Measurements from ENCODE around the gene VSTM2L.

VSTM2L gene

DNA sequence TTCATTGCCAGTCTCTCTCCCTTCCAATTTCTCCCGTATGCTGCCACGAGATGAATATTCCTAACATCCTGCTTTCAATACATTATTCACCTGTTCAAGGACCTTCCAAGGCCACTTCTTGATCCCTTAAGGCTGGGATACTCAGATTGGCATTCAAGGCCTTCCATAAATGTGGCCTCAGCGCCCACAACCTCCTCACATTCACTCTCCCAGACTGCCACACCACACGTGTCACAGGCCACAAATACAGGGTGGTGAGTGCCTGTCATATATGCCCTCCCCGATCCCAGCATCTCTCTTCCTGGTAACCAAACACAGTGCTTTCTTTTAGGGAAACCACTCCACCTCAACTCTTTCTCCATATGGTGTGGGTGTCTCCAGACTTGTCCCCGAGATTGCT lies 74.9 kb downstream of the VSTM2L start:
- no peak overlapping the region for H3K4me3 ChIP-seq (ENCODE audit: low read depth, low read length)
- no peak for DNase-seq (ENCODE audit: low read depth)
- TF ChIP-seq, protein P1, sequence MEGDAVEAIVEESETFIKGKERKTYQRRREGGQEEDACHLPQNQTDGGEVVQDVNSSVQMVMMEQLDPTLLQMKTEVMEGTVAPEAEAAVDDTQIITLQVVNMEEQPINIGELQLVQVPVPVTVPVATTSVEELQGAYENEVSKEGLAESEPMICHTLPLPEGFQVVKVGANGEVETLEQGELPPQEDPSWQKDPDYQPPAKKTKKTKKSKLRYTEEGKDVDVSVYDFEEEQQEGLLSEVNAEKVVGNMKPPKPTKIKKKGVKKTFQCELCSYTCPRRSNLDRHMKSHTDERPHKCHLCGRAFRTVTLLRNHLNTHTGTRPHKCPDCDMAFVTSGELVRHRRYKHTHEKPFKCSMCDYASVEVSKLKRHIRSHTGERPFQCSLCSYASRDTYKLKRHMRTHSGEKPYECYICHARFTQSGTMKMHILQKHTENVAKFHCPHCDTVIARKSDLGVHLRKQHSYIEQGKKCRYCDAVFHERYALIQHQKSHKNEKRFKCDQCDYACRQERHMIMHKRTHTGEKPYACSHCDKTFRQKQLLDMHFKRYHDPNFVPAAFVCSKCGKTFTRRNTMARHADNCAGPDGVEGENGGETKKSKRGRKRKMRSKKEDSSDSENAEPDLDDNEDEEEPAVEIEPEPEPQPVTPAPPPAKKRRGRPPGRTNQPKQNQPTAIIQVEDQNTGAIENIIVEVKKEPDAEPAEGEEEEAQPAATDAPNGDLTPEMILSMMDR (conservative IDR thresholded peaks at IDR 0.05; ENCODE audit: low read depth, low read length): no peak

DNA sequence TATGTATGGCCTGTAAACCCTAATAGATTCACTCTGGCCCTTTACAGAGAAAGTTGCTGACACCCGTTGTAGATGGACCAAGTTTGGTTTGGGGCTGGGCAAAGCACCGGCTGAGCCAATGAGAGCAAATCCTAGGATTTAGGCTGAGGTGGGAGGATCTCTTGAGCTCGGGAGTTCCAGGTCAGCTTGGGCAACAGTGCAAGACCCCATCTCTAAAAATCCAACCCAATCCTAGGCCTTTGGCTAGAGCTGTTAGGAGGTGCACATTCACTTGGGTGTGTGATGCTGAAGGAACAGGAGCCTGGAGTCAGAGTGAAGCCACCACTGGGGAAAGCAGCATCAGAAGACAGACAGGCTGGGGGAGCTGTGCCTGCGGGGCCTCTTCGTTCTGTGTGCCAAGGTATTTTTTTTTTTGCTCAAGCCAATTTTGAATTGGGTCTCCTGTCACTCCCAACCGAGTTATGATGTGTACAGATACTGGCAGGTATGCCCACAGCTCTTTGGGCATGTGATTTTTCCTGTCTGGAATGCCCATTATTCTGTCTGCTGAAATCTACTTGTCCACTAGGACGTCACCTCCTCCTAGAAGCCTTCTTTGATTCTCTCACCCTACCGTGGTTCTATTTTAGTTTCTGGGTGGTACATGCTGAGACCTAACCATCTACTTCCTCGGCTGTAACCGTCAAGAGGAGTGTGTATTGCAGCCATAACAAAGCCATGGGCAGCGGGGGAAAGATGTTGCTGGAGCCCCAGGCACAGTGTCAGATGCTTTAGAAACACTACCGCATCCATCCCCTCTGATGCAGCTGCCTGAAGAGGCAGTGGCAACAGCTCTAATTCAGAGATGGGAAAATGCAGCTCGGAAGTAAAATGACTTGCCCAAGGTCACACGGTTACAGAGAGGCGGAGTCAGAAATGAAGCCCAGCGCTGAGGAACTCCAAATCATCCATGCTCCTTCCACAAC lies 76.4 kb downstream of the VSTM2L start:
- DNase-seq (ENCODE audit: low read depth): no peak
- H3K4me3 ChIP-seq (ENCODE audit: low read depth, low read length): no peak overlapping the region
- TF ChIP-seq, protein P1 (conservative IDR thresholded peaks at IDR 0.05; ENCODE audit: low read depth, low read length): no peak

DNA sequence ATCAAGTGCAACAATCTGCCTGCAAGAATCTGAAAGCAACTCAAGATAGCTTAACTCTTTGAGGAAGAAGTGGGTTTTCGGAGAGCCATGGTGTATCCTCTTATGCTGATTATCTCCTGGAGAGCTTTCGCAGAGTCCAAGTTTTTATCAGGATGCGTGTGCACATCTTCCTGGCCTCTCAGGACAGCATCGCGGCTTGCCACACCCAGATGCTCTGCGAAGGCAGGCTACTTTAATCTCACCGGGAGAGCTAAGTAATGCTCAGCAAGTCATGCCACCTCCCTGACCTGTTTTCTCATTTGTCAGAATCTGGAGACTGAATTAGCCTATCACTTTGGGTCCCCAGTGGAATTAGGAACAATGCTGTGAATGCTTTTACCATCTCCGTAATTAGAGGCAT lies 77.5 kb downstream of the VSTM2L start:
- no peak for DNase-seq (ENCODE audit: low read depth)

DNA sequence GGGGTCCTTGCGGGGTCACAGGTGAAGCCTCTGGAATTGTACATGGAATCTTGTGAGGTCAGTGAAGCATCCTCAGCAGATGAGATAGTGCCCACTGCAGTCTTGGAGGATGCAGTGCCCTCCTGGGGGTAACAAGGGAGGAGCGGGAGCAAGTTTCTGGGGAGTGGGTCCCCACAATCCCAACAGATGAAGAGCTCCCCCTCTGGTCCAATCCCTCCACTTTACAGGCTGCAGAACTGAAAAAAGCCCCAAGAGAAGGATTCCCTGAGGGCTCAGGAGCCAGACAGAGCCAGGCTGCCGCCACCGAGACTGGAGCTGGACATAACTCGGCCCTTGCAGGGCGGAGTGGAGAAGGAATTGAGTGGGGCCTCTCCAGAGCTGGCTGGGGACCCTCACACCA lies 77.9 kb downstream of the VSTM2L start:
- DNase-seq (ENCODE audit: low read depth): no peak
- no peak overlapping the region for H3K4me3 ChIP-seq (ENCODE audit: low read depth, low read length)
- TF ChIP-seq, protein P1 (conservative IDR thresholded peaks at IDR 0.05; ENCODE audit: low read depth, low read length): no peak

More for the DNA sequence above, 77.5 kb downstream of the VSTM2L start:
- TF ChIP-seq, protein P1 (conservative IDR thresholded peaks at IDR 0.05; ENCODE audit: low read depth, low read length): no peak
- H3K4me3 ChIP-seq (ENCODE audit: low read depth, low read length): no peak overlapping the region

DNA sequence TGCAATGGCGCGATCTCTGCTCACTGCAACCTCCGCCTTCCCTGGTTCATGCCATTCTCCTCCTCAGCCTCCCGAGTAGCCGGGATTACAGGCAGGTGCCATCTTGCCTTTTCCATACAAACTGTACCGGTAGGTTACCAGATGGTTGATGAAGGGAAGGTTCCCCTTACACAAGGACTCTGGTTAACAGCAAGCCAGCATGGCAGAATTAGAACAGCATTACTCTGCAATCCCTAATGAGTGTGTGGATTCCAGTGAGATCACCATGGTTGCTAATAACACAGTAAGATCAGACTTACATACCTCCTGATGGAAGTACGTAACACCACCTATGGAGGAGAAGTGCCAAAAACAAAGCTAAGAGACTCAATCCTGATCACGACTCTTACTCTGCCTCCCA lies 78.6 kb downstream of the VSTM2L start:
- H3K4me3 ChIP-seq (ENCODE audit: low read depth, low read length): no peak overlapping the region
- TF ChIP-seq, protein P1 (conservative IDR thresholded peaks at IDR 0.05; ENCODE audit: low read depth, low read length): no peak
- DNase-seq (ENCODE audit: low read depth): no peak

DNA sequence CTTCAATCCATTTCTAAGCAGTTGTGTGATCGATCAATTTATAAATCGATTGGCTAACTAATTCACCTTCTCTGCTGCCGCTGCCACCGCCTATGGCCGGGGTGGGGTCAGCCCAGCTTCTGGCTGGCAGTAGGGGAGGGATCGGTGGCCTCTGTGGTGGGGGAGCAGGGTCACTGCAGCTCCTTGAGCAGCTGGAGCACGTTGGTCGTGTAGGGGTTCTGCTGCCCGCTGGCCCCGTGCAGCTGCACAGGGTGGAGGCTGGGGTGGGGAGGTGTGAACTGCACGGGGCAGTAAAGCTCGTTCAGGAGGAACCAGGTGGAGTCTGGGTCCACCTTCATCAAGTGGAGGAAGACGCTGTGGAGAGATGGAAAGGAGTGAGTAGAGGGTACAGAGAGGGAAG lies 80.4 kb downstream of the VSTM2L start:
- TF ChIP-seq, protein P1 (conservative IDR thresholded peaks at IDR 0.05; ENCODE audit: low read depth, low read length): no peak
- no peak for DNase-seq (ENCODE audit: low read depth)
- no peak overlapping the region for H3K4me3 ChIP-seq (ENCODE audit: low read depth, low read length)
